OCI-LY7 (cell line): ENCODE data around the gene PRKCA. TPM values are rescaled to one million over a fixed set of nuclear protein-coding genes. Genes with fewer than 3 reads are reported as not detected.

Experiments used
- BruUV-seq: library from RNA; stranded (reverse); fragments of 400-500 nt; replicated peaks from 2 replicates; lab custom pipeline; 2021; lab: Mats Ljungman, UMichigan
- CTCF ChIA-PET: fragments of 300-600 bp; sonication (Branson Sonifier 250); formaldehyde crosslinking; loops from one replicate; lab custom pipeline; 2022; ENCODE audit warnings: antibody characterized with exemption; ENCODE audit not compliant: unreplicated experiment; lab: Charles Lee
- POLR2A ChIA-PET: fragments of 300-600 bp; sonication (Branson Sonifier 250); formaldehyde crosslinking; loops from one replicate; lab custom pipeline; 2022; ENCODE audit warnings: antibody characterized with exemption; lab: Charles Lee
- DNase-seq: peaks from one replicate; pipeline ENCODE4 v3.0.0-alpha.2; 2015; ENCODE audit warnings: low spot score
- H2AFZ ChIP-seq: fragments of 200-600 bp; sonication (generic), shearing (Covaris generic); 2 replicates; pipeline ENCODE4 v1.6.1; 2014; ENCODE audit warnings: mild to moderate bottlenecking, antibody characterized with exemption, low read length, moderate library complexity
- H3K27ac ChIP-seq: fragments of 200-600 bp; sonication (generic); 2 replicates; pipeline ENCODE4 v1.5.1; 2014; ENCODE audit warnings: mixed run types, low read depth, mild to moderate bottlenecking, moderate library complexity, low read length, inconsistent platforms; ENCODE audit not compliant: poor library complexity, severe bottlenecking
- H3K36me3 ChIP-seq: fragments of 200-600 bp; sonication (generic); 2 replicates; pipeline ENCODE4 v1.6.1; 2014; ENCODE audit warnings: mild to moderate bottlenecking, antibody characterized with exemption, low read length, moderate library complexity, mixed read lengths; ENCODE audit not compliant: insufficient read depth
- H3K4me1 ChIP-seq: fragments of 200-600 bp; sonication (generic); 2 replicates; pipeline ENCODE4 v1.5.1; 2014; ENCODE audit warnings: mild to moderate bottlenecking, low read length; ENCODE audit not compliant: insufficient read depth, poor library complexity, severe bottlenecking
- H3K4me2 ChIP-seq: fragments of 200-600 bp; sonication (generic); 2 replicates; pipeline ENCODE4 v1.6.1; 2014; ENCODE audit warnings: mild to moderate bottlenecking, low read length
- H3K4me3 ChIP-seq: fragments of 200-600 bp; sonication (generic); 2 replicates; pipeline ENCODE4 v1.5.1; 2014; ENCODE audit warnings: mild to moderate bottlenecking, low read depth, low read length; ENCODE audit not compliant: poor library complexity, severe bottlenecking
- H3K79me2 ChIP-seq: fragments of 200-600 bp; sonication (generic); 2 replicates; pipeline ENCODE4 v1.6.1; 2016; ENCODE audit warnings: low read depth, mild to moderate bottlenecking, low read length, moderate library complexity, mixed read lengths; ENCODE audit not compliant: insufficient read depth
- H3K9me2 ChIP-seq: fragments of 200-600 bp; sonication (generic); 2 replicates; pipeline ENCODE4 v1.6.1; 2016; ENCODE audit warnings: mild to moderate bottlenecking, low read length, mixed read lengths; ENCODE audit not compliant: insufficient read depth
- H3K9me3 ChIP-seq: fragments of 200-600 bp; sonication (generic); 2 replicates; pipeline ENCODE4 v1.6.1; 2014; ENCODE audit warnings: mild to moderate bottlenecking, mixed run types, low read length, mixed read lengths
- H4K20me1 ChIP-seq: fragments of 200-600 bp; sonication (generic); 2 replicates; pipeline ENCODE4 v1.6.1; 2014; ENCODE audit warnings: mild to moderate bottlenecking, antibody characterized with exemption, low read length, moderate library complexity, mixed read lengths; ENCODE audit not compliant: insufficient read depth
- CTCF ChIP-seq: fragments of 200-600 bp; sonication (generic); conservative IDR thresholded peaks from 2 replicates; pipeline ENCODE4 v1.5.1; 2014; ENCODE audit warnings: mild to moderate bottlenecking, antibody characterized with exemption, low read length, moderate library complexity, mixed read lengths
- EZH2phosphoT487 ChIP-seq: fragments of 200-600 bp; sonication (generic); IDR thresholded peaks from 2 replicates; pipeline ENCODE4 v1.6.1; 2018; ENCODE audit warnings: low read depth, borderline replicate concordance, mild to moderate bottlenecking, mixed run types, antibody characterized with exemption, low read length, moderate library complexity, mixed read lengths
- intact Hi-C: fragments of 100-400 bp; cut with micrococcal nuclease; formaldehyde crosslinking; loops from one replicate; pipeline ENCODE4 v1.10.0; 2022; ENCODE audit not compliant: unreplicated experiment
- total RNA-seq, 2 experiments: library from RNA; depleted of rRNA in 1 of 2; stranded (reverse); fragments of >200 nt in 1 of 2; shearing (Covaris generic) in 1 of 2; gene quantifications; 2 replicates each; pipeline ENCODE4 v1.2.3, GENCODE V29; 2014 to 2022

The PRKCA gene
- total RNA-seq, 2 experiments from 2014 or later = 6.6 to 32.1 TPM

GRCh38 chr17:66415366-66416206 is 113.2 kb downstream of the PRKCA start:
- POLR2A ChIA-PET = interaction anchor here (0.5 to 1.2 kb wide), 5 partner anchors 12 to 1213 kb away, joined by 3 to 5 read pairs (median 3); no protein-coding TSS in a partner anchor

GRCh38 chr17:66416207-66416940 is 114.0 kb downstream of the PRKCA start:
- TF ChIP-seq EZH2phosphoT487 (no peak), CTCF (no peak)
- DNase-seq = no peak
- no peaks in the 10 kb centered on the region for H3K79me2 ChIP-seq
- CTCF ChIA-PET = no interaction called here
- no peak overlapping the region for H3K27ac ChIP-seq
- POLR2A ChIA-PET = interaction anchor here (0.7 kb wide), 1 partner anchor 1011 kb away, joined by 3 read pairs; no protein-coding TSS in a partner anchor
- H3K9me3 ChIP-seq = no peaks in the 10 kb centered on the region
- H3K4me1 ChIP-seq = peaks cover 15% of the 10 kb centered on the region
- H3K36me3 ChIP-seq = no peaks in the 10 kb centered on the region
- BruUV-seq = no TSS peak
- intact Hi-C loops = no loop called here
- no peak overlapping the region for H2AFZ ChIP-seq
- no peaks in the 10 kb centered on the region for H4K20me1 ChIP-seq
- no peak overlapping the region for H3K4me3 ChIP-seq
- H3K9me2 ChIP-seq = no peaks in the 10 kb centered on the region
- H3K4me2 ChIP-seq = no peak overlapping the region

More at GRCh38 chr17:66415366-66416206, 113.2 kb downstream of the PRKCA start:
- no TSS peak for BruUV-seq
- Histone ChIP-seq H3K4me1 (peaks cover 15% of the 10 kb centered on the region), H3K9me2 (no peaks in the 10 kb centered on the region), H3K27ac (no peak overlapping the region), H4K20me1 (no peaks in the 10 kb centered on the region), H3K4me3 (no peak overlapping the region), H3K79me2 (no peaks in the 10 kb centered on the region), H3K36me3 (no peaks in the 10 kb centered on the region), H2AFZ (no peak overlapping the region), H3K4me2 (no peak overlapping the region), H3K9me3 (no peaks in the 10 kb centered on the region)
- intact Hi-C loops = no loop called here
- CTCF ChIA-PET = interaction anchor here (0.6 kb wide), 1 partner anchor 14 kb away, joined by 3 read pairs; no protein-coding TSS in a partner anchor
- DNase-seq = no peak
- TF ChIP-seq CTCF (no peak), EZH2phosphoT487 (no peak)
